ENCODE results near the gene TMEM217.

TMEM217 gene

DNA sequence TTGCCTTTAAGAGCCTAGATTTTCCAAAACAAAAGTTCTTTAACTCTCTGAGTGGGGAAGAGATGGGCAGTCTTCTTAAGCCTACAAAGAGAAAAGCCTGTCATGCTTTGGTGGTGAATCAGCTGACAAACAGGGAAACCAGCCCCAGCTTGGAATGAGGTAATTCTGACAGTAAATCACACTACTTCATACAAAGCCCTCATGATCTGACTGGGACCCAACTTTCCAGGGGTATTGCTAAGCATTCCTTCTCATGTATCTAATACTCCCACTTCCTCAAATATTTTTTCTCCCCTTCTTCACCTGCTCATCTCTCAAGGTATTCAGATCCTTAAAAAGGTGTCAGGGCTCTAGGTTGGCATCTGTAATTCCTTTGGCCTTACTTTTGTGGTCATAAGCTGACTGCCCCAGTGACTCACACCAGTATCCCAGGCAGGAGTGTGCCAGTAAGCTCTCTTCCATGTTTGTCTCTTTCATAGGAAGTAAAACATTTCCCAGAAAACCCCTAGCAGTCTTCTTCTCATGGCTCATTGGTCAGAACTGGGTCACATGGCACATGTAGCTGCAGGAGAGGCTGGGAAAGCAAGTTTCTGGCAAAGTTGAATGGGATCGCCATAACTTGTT lies 15.4 kb downstream of the TMEM217 start:
- TF ChIP-seq FOXP2 (optimal IDR thresholded peaks at IDR 0.05; ENCODE audit: borderline replicate concordance, extremely low read depth, extremely low read length, insufficient read depth) (no peak), TAF1 (IDR thresholded peaks at IDR 0.05; ENCODE audit: borderline replicate concordance, insufficient read depth, low read length) (peak; percentile 22; the same call in 1 of the 2 replicates)

DNA sequence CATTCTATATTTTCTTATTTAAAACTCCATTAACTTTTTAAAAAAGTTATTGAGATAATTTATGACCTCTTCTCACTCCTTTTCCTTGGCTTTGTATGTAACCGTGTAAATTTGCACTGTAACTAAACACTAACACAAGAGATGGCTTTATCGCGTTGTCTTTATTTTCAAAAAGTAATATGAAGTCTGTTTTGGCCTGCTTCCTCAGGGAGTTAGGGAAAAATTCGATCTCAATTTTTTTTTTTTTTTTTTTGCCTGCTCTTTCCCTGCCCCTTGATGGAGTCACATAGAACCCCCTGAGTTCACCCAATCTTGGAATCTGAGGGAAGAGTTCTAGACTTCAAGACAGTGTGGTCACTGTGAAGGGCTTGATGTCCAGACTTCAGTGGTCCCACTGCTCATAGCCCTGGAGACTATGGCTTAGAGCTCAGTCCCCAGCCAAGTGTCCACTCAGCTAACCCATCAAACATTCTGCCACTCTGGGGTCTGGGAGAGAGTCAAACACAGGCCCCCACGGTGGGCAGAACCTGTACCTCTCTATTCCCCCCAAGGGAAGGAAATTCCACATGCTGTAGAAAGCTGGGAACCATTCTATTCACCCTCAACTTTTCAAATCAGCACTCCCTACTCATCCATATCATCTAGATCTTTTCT lies 16.0 kb downstream of the TMEM217 start:
- TF ChIP-seq POLR2AphosphoS5 (IDR thresholded peaks at IDR 0.05; ENCODE audit: low read depth, low read length) = no peak
- TF ChIP-seq, protein P1, sequence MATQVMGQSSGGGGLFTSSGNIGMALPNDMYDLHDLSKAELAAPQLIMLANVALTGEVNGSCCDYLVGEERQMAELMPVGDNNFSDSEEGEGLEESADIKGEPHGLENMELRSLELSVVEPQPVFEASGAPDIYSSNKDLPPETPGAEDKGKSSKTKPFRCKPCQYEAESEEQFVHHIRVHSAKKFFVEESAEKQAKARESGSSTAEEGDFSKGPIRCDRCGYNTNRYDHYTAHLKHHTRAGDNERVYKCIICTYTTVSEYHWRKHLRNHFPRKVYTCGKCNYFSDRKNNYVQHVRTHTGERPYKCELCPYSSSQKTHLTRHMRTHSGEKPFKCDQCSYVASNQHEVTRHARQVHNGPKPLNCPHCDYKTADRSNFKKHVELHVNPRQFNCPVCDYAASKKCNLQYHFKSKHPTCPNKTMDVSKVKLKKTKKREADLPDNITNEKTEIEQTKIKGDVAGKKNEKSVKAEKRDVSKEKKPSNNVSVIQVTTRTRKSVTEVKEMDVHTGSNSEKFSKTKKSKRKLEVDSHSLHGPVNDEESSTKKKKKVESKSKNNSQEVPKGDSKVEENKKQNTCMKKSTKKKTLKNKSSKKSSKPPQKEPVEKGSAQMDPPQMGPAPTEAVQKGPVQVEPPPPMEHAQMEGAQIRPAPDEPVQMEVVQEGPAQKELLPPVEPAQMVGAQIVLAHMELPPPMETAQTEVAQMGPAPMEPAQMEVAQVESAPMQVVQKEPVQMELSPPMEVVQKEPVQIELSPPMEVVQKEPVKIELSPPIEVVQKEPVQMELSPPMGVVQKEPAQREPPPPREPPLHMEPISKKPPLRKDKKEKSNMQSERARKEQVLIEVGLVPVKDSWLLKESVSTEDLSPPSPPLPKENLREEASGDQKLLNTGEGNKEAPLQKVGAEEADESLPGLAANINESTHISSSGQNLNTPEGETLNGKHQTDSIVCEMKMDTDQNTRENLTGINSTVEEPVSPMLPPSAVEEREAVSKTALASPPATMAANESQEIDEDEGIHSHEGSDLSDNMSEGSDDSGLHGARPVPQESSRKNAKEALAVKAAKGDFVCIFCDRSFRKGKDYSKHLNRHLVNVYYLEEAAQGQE (IDR thresholded peaks at IDR 0.05; ENCODE audit: insufficient read depth in 1 of 2, low read depth in 2 of 2, low read length in 2 of 2) = no peak
- TF ChIP-seq FOXP2 (optimal IDR thresholded peaks at IDR 0.05; ENCODE audit: borderline replicate concordance, extremely low read depth, extremely low read length, insufficient read depth) = no peak
- TF ChIP-seq SIN3A (IDR thresholded peaks at IDR 0.05; ENCODE audit: borderline replicate concordance, insufficient read depth, low read length) = no peak
- TF ChIP-seq TAF1 (IDR thresholded peaks at IDR 0.05; ENCODE audit: borderline replicate concordance, insufficient read depth, low read length) = no peak

DNA sequence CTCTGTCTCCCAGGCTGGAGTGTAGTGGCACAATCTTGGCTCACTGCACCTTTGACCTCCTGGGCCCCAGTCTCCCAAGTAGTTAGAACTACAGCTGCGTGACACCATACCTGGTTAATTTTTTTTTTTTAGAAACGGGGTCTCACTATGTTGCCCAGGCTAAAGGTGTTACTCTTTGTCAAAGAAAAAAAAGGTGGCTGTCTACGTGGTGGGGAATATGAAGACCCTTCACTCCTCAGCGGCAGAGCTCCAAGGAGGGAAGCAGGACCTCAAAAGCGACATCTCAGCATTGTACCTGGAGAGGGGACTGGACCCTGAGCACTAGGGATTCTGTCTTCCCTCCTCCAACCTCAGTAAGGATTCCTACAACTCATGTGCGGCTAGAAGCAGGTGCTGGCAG lies 16.8 kb downstream of the TMEM217 start:
- no peak for TF ChIP-seq POLR2AphosphoS5 (IDR thresholded peaks at IDR 0.05; ENCODE audit: low read depth, low read length)
- TF ChIP-seq SIN3A (IDR thresholded peaks at IDR 0.05; ENCODE audit: borderline replicate concordance, insufficient read depth, low read length) = no peak
- no peak for TF ChIP-seq TAF1 (IDR thresholded peaks at IDR 0.05; ENCODE audit: borderline replicate concordance, insufficient read depth, low read length)
- TF ChIP-seq, protein P1 (IDR thresholded peaks at IDR 0.05; ENCODE audit: insufficient read depth in 1 of 2, low read depth in 2 of 2, low read length in 2 of 2) = no peak
- no peak for TF ChIP-seq FOXP2 (optimal IDR thresholded peaks at IDR 0.05; ENCODE audit: borderline replicate concordance, extremely low read depth, extremely low read length, insufficient read depth)

DNA sequence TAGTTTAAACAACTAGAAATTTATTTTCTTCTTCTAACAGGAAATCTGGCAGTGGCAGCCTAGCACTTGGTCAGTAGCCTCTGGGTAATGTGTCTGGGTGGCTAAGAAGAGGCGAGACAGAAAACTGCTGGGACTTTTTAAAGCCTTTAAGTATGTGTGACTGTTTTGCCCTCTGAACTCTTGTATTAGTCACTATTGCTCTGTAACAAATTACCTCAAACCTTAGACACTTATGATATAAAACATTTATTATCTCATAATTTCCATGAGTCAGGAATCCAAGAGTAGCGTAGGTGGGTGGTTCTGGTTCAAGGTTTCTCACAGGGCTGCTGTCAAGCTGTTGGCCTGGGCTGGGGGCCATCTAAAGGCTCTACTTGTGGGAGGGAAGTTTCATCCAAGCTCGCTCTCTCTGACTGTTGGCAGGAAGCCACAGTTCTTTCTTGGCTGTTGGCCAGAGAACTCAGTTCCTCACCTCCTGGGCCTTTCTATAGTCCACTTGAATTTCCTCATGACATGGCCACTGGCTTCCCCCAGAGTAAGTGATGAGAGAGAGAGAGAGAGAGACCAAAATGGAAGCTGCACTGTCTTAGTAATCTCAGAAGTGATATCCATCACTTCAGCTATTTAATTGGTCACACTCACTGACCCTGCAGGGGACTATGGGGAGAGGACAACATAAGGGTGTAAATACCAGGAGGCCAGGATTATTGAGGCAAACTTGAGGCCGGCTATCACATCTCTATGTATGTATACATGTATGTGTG lies 17.8 kb downstream of the TMEM217 start:
- TF ChIP-seq FOXP2 (optimal IDR thresholded peaks at IDR 0.05; ENCODE audit: borderline replicate concordance, extremely low read depth, extremely low read length, insufficient read depth) (no peak), POLR2AphosphoS5 (IDR thresholded peaks at IDR 0.05; ENCODE audit: low read depth, low read length) (peak; percentile 39; the same call in 1 of the 2 replicates), SIN3A (IDR thresholded peaks at IDR 0.05; ENCODE audit: borderline replicate concordance, insufficient read depth, low read length) (no peak), TAF1 (IDR thresholded peaks at IDR 0.05; ENCODE audit: borderline replicate concordance, insufficient read depth, low read length) (no peak)

DNA sequence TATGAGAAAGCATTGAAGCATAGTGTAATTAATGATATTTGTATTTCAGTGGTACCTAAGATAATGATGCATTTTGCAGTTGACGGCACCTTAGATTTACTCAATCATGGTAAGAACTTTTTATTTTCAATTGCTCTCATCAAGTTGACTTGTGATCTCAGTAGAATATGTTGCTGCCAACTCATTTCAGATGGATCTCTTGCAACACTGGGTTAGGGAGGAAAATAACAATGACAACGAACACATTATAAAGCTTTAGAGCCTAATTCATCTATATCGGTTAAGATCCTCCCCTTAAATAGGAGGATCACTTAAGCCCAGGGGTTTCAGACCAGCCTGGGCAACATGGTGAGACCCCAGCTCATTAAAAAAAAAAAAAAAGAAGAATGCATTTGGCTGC lies 18.4 kb downstream of the TMEM217 start:
- TF ChIP-seq FOXP2 (optimal IDR thresholded peaks at IDR 0.05; ENCODE audit: borderline replicate concordance, extremely low read depth, extremely low read length, insufficient read depth) (no peak), POLR2AphosphoS5 (IDR thresholded peaks at IDR 0.05; ENCODE audit: low read depth, low read length) (no peak), SIN3A (IDR thresholded peaks at IDR 0.05; ENCODE audit: borderline replicate concordance, insufficient read depth, low read length) (no peak), TAF1 (IDR thresholded peaks at IDR 0.05; ENCODE audit: borderline replicate concordance, insufficient read depth, low read length) (no peak)
- TF ChIP-seq, protein P1 (IDR thresholded peaks at IDR 0.05; ENCODE audit: insufficient read depth in 1 of 2, low read depth in 2 of 2, low read length in 2 of 2) = no peak
